ENCODE measurements around the gene OR4F16.
"Not testable (repeated sequence)": the region's sequence is repeated elsewhere in the genome, so short reads cannot be mapped to it uniquely, and the experiment has no call there.

The OR4F16 gene, protein sequence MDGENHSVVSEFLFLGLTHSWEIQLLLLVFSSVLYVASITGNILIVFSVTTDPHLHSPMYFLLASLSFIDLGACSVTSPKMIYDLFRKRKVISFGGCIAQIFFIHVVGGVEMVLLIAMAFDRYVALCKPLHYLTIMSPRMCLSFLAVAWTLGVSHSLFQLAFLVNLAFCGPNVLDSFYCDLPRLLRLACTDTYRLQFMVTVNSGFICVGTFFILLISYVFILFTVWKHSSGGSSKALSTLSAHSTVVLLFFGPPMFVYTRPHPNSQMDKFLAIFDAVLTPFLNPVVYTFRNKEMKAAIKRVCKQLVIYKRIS

GRCh38 chr1:686554-686953 is at the start of gene OR4F16:
OR4F16 (minus strand) TSS chr1:686654; CDS start chr1:686654, 0 bp downstream.
- H3K4me3 ChIP-seq, result not testable (repeated sequence)

DNA sequence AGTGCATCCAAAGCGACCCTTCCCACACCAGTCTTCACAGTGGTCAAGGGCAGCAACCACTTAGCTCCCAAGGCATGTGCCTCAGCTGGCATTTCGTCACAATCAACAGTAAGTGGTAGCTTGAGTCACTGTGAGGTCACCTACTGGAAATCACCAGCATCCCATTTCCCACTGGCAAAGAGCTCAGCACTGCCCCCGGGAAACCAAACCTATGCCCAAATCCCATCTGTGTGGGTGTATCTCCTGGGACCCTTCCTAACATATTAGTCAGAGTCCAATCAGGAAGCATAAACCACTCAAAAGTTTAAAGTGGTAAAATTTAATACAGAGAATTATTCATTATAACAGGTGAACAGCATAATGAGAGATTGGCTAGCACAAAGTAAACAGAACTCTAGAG is 47.2 kb upstream of the OR4F16 start:
- not testable (repeated sequence) for H3K27ac ChIP-seq, H3K4me3 ChIP-seq

More at GRCh38 chr1:686554-686953, at the start of gene OR4F16:
- not testable (repeated sequence) for H3K27ac ChIP-seq

DNA sequence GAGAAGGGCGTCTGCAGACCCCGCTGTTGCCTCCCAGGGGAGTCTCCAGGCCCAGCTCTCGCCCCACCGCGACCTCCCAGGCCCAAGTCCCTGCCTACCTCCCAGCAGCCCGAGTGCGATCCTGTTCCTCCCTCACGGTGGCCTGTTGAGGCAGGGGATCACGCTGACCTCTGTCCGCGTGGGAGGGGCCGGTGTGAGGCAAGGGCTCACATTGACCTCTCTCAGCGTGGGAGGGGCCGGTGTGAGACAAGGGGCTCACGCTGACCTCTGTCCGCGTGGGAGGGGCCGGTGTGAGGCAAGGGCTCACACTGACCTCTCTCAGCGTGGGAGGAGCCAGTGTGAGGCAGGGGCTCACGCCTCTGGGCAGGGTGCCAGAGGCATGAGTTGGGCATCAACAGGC is 40.6 kb upstream of the OR4F16 start:
- H3K27ac ChIP-seq, H3K4me3 ChIP-seq: not testable (repeated sequence)

Measured in skin epidermis (tissue), 12 donors.